ENCODE results near the gene RABL2A.
"Not testable (repeated sequence)": the region's sequence is repeated elsewhere in the genome, so short reads cannot be mapped to it uniquely, and the experiment has no call there.

RABL2A gene

GRCh38 chr2:113626616-113627330 is at the start of gene RABL2A:
TSS of gene RABL2A (plus strand) at chr2:113627266. CDS start at chr2:113628607, 1,341 bp downstream.
- in situ Hi-C loops (cut with MboI; ENCODE audit: low sequenced_read_pairs), result not testable (repeated sequence)

- in situ Hi-C loops (cut with MboI; ENCODE audit: low sequenced_read_pairs), result not testable (repeated sequence)
Observed at GRCh38 chr2:113578508-113578907, 48.6 kb upstream of the RABL2A start.

GRCh38 chr2:113582473-113582872 is 44.6 kb upstream of the RABL2A start:
- in situ Hi-C loops (cut with MboI; ENCODE audit: low sequenced_read_pairs), result not testable (repeated sequence)

- in situ Hi-C loops (cut with MboI; ENCODE audit: low sequenced_read_pairs), result not testable (repeated sequence)
Observed at GRCh38 chr2:113583521-113584225, 43.4 kb upstream of the RABL2A start.

- in situ Hi-C loops (cut with MboI; ENCODE audit: low sequenced_read_pairs), result not testable (repeated sequence)
Observed at GRCh38 chr2:113584311-113585092, 42.6 kb upstream of the RABL2A start.

GRCh38 chr2:113587201-113587600 is 39.9 kb upstream of the RABL2A start:
- in situ Hi-C loops (cut with MboI; ENCODE audit: low sequenced_read_pairs), result not testable (repeated sequence)

GRCh38 chr2:113589591-113589990 is 37.5 kb upstream of the RABL2A start:
- in situ Hi-C loops (cut with MboI; ENCODE audit: low sequenced_read_pairs), result not testable (repeated sequence)

GRCh38 chr2:113591926-113592325 is 35.1 kb upstream of the RABL2A start:
- in situ Hi-C loops (cut with MboI; ENCODE audit: low sequenced_read_pairs), result not testable (repeated sequence)

GRCh38 chr2:113593280-113593679 is 33.8 kb upstream of the RABL2A start:
- in situ Hi-C loops (cut with MboI; ENCODE audit: low sequenced_read_pairs), result not testable (repeated sequence)

GRCh38 chr2:113595725-113596124 is 31.3 kb upstream of the RABL2A start:
- in situ Hi-C loops (cut with MboI; ENCODE audit: low sequenced_read_pairs), result not testable (repeated sequence)

- in situ Hi-C loops (cut with MboI; ENCODE audit: low sequenced_read_pairs), result not testable (repeated sequence)
Observed at GRCh38 chr2:113597164-113597563, 29.9 kb upstream of the RABL2A start.

GRCh38 chr2:113597572-113597971 is 29.5 kb upstream of the RABL2A start:
- in situ Hi-C loops (cut with MboI; ENCODE audit: low sequenced_read_pairs), result not testable (repeated sequence)

- in situ Hi-C loops (cut with MboI; ENCODE audit: low sequenced_read_pairs), result not testable (repeated sequence)
Observed at GRCh38 chr2:113598180-113598579, 28.9 kb upstream of the RABL2A start.

- in situ Hi-C loops (cut with MboI; ENCODE audit: low sequenced_read_pairs), result not testable (repeated sequence)
Observed at GRCh38 chr2:113598738-113599137, 28.3 kb upstream of the RABL2A start.

- in situ Hi-C loops (cut with MboI; ENCODE audit: low sequenced_read_pairs), result not testable (repeated sequence)
Observed at GRCh38 chr2:113599208-113599607, 27.9 kb upstream of the RABL2A start.

- in situ Hi-C loops (cut with MboI; ENCODE audit: low sequenced_read_pairs), result not testable (repeated sequence)
Observed at GRCh38 chr2:113602040-113602769, 24.9 kb upstream of the RABL2A start.

GRCh38 chr2:113602869-113603466 is 24.1 kb upstream of the RABL2A start:
- in situ Hi-C loops (cut with MboI; ENCODE audit: low sequenced_read_pairs), result no loop called here

GRCh38 chr2:113603467-113604084 is 23.5 kb upstream of the RABL2A start:
- in situ Hi-C loops (cut with MboI; ENCODE audit: low sequenced_read_pairs), result not testable (repeated sequence)

GRCh38 chr2:113604085-113604477 is 23.0 kb upstream of the RABL2A start:
- in situ Hi-C loops (cut with MboI; ENCODE audit: low sequenced_read_pairs), result not testable (repeated sequence)

- in situ Hi-C loops (cut with MboI; ENCODE audit: low sequenced_read_pairs), result not testable (repeated sequence)
Observed at GRCh38 chr2:113604661-113605060, 22.4 kb upstream of the RABL2A start.

Measured in HL-60/S4 treated with phorbol 12-myristate 13-acetate at 8.2 ng/mL for 4 days and 3 days (cell line).